Right forelimb (tissue), 1 donor: ENCODE results near the gene PALLD.
"Not testable (repeated sequence)": the region's sequence is repeated elsewhere in the genome, so short reads cannot be mapped to it uniquely, and the experiment has no call there.

ENCODE experiments used
- DNase-seq: peaks from one replicate; pipeline ENCODE4 v3.0.0-alpha.2; 2018

The PALLD gene

GRCh38 chr4:168713253-168713652 lies 216.4 kb downstream of the PALLD start:
- no peak for DNase-seq

GRCh38 chr4:168715896-168716295 lies 219.0 kb downstream of the PALLD start:
- no peak for DNase-seq

- no peak for DNase-seq
Measured at GRCh38 chr4:168716406-168717129, 219.7 kb downstream of the PALLD start.

GRCh38 chr4:168717847-168718246 lies 221.0 kb downstream of the PALLD start:
- no peak for DNase-seq

- DNase-seq = no peak
Measured at GRCh38 chr4:168719725-168720124, 222.9 kb downstream of the PALLD start.

- DNase-seq = no peak
Measured at GRCh38 chr4:168720396-168720900, 223.6 kb downstream of the PALLD start.

GRCh38 chr4:168722391-168722790 lies 225.5 kb downstream of the PALLD start:
- no peak for DNase-seq

GRCh38 chr4:168723020-168723419 lies 226.2 kb downstream of the PALLD start:
- DNase-seq = no peak

GRCh38 chr4:168723569-168723968 lies 226.7 kb downstream of the PALLD start:
- DNase-seq = no peak

- no peak for DNase-seq
Measured at GRCh38 chr4:168724243-168724642, 227.4 kb downstream of the PALLD start.

- DNase-seq = no peak
Measured at GRCh38 chr4:168724686-168725411, 228.0 kb downstream of the PALLD start.

GRCh38 chr4:168725930-168726329 lies 229.1 kb downstream of the PALLD start:
- no peak for DNase-seq

- not testable (repeated sequence) for DNase-seq
Measured at GRCh38 chr4:168727181-168727580, 230.3 kb downstream of the PALLD start.

- no peak for DNase-seq
Measured at GRCh38 chr4:168731006-168731636, 234.3 kb downstream of the PALLD start.

- DNase-seq = no peak
Measured at GRCh38 chr4:168731706-168732414, 235.0 kb downstream of the PALLD start.

GRCh38 chr4:168732714-168733113 lies 235.9 kb downstream of the PALLD start:
- DNase-seq = no peak

GRCh38 chr4:168734703-168735678 lies 238.1 kb downstream of the PALLD start:
- DNase-seq = no peak

- DNase-seq = no peak
Measured at GRCh38 chr4:168735735-168736134, 238.9 kb downstream of the PALLD start.

- no peak for DNase-seq
Measured at GRCh38 chr4:168736860-168737805, 240.3 kb downstream of the PALLD start.

GRCh38 chr4:168737806-168738172 lies 240.9 kb downstream of the PALLD start:
- no peak for DNase-seq

GRCh38 chr4:168739886-168740285 lies 243.0 kb downstream of the PALLD start:
- DNase-seq = no peak
